Prostate gland (tissue), 2 donors: ENCODE results near the gene HMGCR. TPM values are rescaled to one million over a fixed set of nuclear protein-coding genes. Genes with fewer than 3 reads are reported as not detected.
"Not testable (repeated sequence)": the region's sequence is repeated elsewhere in the genome, so short reads cannot be mapped to it uniquely, and the experiment has no call there.

ENCODE experiments used
- DNase-seq: peaks from one replicate; pipeline ENCODE4 v3.0.0-alpha.2; 2019; ENCODE audit warnings: low spot score
- H3K27ac ChIP-seq, 2 donors: fragments of 200-600 bp; sonication (generic); 2 replicates each; pipeline ENCODE4 v1.5.1; 2017 to 2019
- H3K27me3 ChIP-seq: fragments of 200-600 bp; sonication (generic); replicated peaks from 2 replicates; pipeline ENCODE4 v1.5.1; 2019; ENCODE audit not compliant: insufficient read depth
- H3K36me3 ChIP-seq, 2 donors: fragments of 200-600 bp; sonication (generic); 1 replicate in 1 of 2; 2 replicates in 1 of 2; pipeline versions ENCODE4 v1.5.1 to v1.8.1; 2017 to 2019
- H3K4me1 ChIP-seq: fragments of 200-600 bp; sonication (generic); replicated peaks from 2 replicates; pipeline ENCODE4 v1.5.1; 2019
- H3K4me3 ChIP-seq, 2 donors: fragments of 200-600 bp; sonication (generic); 2 replicates each; pipeline ENCODE4 v1.5.1; 2017 to 2019
- H3K9me3 ChIP-seq: fragments of 200-600 bp; sonication (generic); 2 replicates; pipeline ENCODE4 v1.5.1; 2017
- CTCF ChIP-seq, 4 experiments: fragments of 200-600 bp in 2 of 4; fragments of 450-650 bp in 2 of 4; sonication (generic) in 2 of 4; IDR thresholded peaks; 1 replicate in 3 of 4; 2 replicates in 1 of 4; pipeline ENCODE4 v1.5.1; 2016 to 2019; ENCODE audit warnings: antibody characterized with exemption in 4 of 4, mild to moderate bottlenecking in 2 of 4, moderate library complexity in 2 of 4
- POLR2A ChIP-seq: fragments of 450-650 bp; IDR thresholded peaks from one replicate; pipeline ENCODE4 v1.6.1; 2016; ENCODE audit warnings: antibody characterized with exemption, mild to moderate bottlenecking
- POLR2AphosphoS5 ChIP-seq: sonication (generic); formaldehyde crosslinking; IDR thresholded peaks from one replicate; pipeline ENCODE4 v1.6.1; 2017; ENCODE audit warnings: antibody characterized with exemption
- WGBS: methylation state at CpG from one replicate; pipeline ENCODE4 v1.1.5; 2018; 5-methylcytosine and 5-hydroxymethylcytosine counted together
- intact Hi-C: fragments of 100-400 bp; cut with DNase I; formaldehyde crosslinking; loops from one replicate; pipeline ENCODE4 v1.14.2; 2022
- total RNA-seq, 2 donors: library from RNA; depleted of rRNA; stranded (reverse); fragments of >200 nt; gene quantifications; one replicate each; pipeline ENCODE4 v1.1.0, GENCODE V29; 2016

The HMGCR gene
- total RNA-seq, 2 donors from 2014 or later: 20.6 to 38.2 TPM

DNA sequence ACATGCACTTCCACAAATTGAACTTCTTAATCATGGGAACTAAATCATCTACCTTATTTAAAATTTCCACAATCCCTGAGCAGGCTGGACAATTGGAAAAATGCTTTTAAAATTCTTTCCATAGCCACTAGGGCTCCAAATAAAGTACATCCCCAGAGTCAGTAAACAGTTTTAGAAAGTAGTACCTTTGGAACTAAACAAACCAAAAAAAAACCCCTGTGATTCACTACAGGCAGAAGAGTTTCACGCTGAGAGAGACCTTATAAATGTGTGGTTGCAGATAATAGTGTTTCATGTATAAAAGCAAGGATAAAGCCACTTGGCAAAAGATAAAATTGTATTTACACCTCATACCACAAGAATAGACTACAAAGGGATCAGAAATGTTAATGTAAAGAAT, 11.8 kb upstream of the HMGCR start:
- no peak for DNase-seq
- H3K4me1 ChIP-seq: no peaks in the 10 kb centered on the region
- no peaks in the 10 kb centered on the region for H3K27me3 ChIP-seq
- H3K9me3 ChIP-seq: no peaks in the 10 kb centered on the region
- intact Hi-C loops: no loop called here
- H3K36me3 ChIP-seq: no peaks in the 10 kb centered on the region
- no peak overlapping the region for H3K4me3 ChIP-seq
- TF ChIP-seq POLR2A (no peak), CTCF (IDR thresholded peaks at IDR 0.05) (no peak), POLR2AphosphoS5 (no peak)
- H3K27ac ChIP-seq: no peak overlapping the region
- 30% methylated on average over 1 of the region's 1 CpG for WGBS

GRCh38 chr5:75330404-75330803, 6.6 kb upstream of the HMGCR start:
- intact Hi-C loops: no loop called here
- no peak overlapping the region for H3K4me3 ChIP-seq
- WGBS: 94% methylated on average over 7 of the region's 7 CpGs
- no peaks in the 10 kb centered on the region for H3K36me3 ChIP-seq
- no peaks in the 10 kb centered on the region for H3K27me3 ChIP-seq
- H3K27ac ChIP-seq: no peak overlapping the region
- TF ChIP-seq POLR2AphosphoS5: no peak
- no peak for TF ChIP-seq CTCF (IDR thresholded peaks at IDR 0.05)
- no peak for TF ChIP-seq POLR2A
- H3K9me3 ChIP-seq: no peaks in the 10 kb centered on the region
- no peak for DNase-seq
- H3K4me1 ChIP-seq: no peaks in the 10 kb centered on the region

DNA sequence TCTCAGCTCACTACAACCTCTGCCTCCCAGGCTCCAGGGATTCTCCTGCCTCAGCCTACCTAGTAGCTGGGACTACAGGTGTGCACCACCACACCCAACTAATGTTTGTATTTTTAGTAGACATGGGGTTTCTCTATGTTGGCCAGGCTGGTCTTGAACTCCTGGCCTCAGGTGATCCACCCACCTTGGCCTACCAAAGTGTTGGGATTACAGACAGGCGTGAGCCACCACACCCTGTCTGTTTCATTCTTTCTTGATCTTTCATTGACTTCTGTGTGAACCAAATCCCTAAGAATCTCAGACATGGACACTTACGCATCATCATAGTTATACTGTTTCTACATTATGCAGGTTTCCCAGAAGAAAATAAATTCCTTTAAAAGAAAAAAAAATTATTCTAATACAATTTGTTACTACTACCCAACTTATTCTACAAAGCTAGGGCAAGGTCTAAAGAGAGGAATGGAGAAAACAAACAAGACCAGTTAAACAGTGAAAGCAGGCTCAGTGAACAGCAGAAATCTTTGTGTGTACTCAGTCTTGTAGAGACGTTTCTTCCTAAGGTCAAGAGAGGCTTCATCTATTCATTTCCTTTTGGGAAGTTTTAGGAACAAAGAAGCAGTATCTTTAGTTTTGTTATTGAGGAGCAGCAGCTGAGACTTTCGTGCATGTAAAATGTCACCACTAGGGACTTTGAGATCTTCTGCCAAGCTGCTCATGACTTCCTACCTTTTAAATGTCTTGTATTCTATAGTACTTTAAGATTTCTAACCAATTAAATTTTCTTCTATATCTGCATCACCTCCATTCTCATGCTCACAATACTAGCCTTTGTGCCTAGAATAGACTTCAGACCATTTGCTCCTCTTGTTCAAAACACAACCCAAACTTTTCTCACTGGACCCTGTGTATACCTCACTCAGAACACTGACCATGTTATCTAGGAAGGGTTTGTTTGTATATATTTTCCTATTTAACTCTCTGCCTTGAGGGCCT, 5.6 kb upstream of the HMGCR start:
- H3K27ac ChIP-seq: no peak overlapping the region
- no peaks in the 10 kb centered on the region for H3K4me1 ChIP-seq
- 69% methylated on average over 4 of the region's 4 CpGs for WGBS
- H3K27me3 ChIP-seq: no peaks in the 10 kb centered on the region
- TF ChIP-seq POLR2A (no peak), POLR2AphosphoS5 (no peak), CTCF (IDR thresholded peaks at IDR 0.05) (no peak)
- H3K4me3 ChIP-seq: no peak overlapping the region
- intact Hi-C loops: no loop called here
- no peaks in the 10 kb centered on the region for H3K36me3 ChIP-seq
- DNase-seq: no peak
- no peaks in the 10 kb centered on the region for H3K9me3 ChIP-seq

DNA sequence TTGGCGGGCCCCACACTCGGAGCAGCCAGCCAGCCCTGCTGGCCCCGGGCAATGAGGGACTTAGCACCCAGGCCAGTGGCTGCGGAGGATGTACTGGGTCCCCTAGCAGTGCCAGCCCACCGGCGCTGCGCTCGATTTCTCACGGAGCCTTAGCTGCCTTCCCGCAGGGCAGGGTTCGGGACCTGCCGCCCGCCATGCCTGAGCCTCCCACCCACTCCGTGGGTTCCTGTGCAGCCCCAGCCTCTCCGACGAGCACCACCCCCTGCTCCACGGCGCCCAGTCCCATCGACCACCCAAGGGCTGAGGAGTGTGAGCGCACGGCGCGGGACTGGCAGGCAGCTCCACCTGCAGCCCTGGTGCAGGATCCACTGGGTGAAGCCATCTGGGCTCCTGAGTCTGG, 3.3 kb upstream of the HMGCR start:
- H3K4me3 ChIP-seq, H3K27me3 ChIP-seq, intact Hi-C loops, DNase-seq, H3K36me3 ChIP-seq, H3K9me3 ChIP-seq, H3K27ac ChIP-seq, H3K4me1 ChIP-seq: not testable (repeated sequence)
- 97% methylated on average over 21 of the region's 23 CpGs for WGBS

- H3K4me3 ChIP-seq, H3K9me3 ChIP-seq, intact Hi-C loops, H3K27ac ChIP-seq, H3K27me3 ChIP-seq, DNase-seq, H3K36me3 ChIP-seq, H3K4me1 ChIP-seq: not testable (repeated sequence)
- WGBS: 79% methylated on average over 10 of the region's 10 CpGs
These were observed 2.6 kb upstream of the HMGCR start for GRCh38 chr5:75334413-75334812.

- Histone ChIP-seq H3K9me3 (no peaks in the 10 kb centered on the region), H3K27ac (peak overlapping the region; percentile 94 to 97), H3K4me1 (peaks cover 3% of the 10 kb centered on the region), H3K36me3 (no peaks in the 10 kb centered on the region), H3K4me3 (no peak overlapping the region), H3K27me3 (no peaks in the 10 kb centered on the region)
- WGBS: 71% methylated on average over 2 of the region's 2 CpGs
- intact Hi-C loops: no loop called here
- no peak for DNase-seq
- TF ChIP-seq CTCF (IDR thresholded peaks at IDR 0.05) (no peak), POLR2AphosphoS5 (no peak), POLR2A (no peak)
These were observed 1.5 kb upstream of the HMGCR start for GRCh38 chr5:75335486-75335885.
